Gastroesophageal sphincter (tissue), 4 donors: Measurements from ENCODE around the gene PLOD1. TPM values are rescaled to one million over a fixed set of nuclear protein-coding genes. Genes with fewer than 3 reads are reported as not detected.
A peak's percentile ranks its signal among the peaks of the same experiment; 100 is the strongest.

Experiments used
- ATAC-seq: fragments of 150-250 bp; one replicate; pipeline ENCODE4 v1.9.1; 2016; ENCODE audit warnings: mild to moderate bottlenecking, moderate library complexity
- H3K27ac ChIP-seq, 4 donors: fragments of 200-600 bp; sonication (generic) in 3 of 4; 1 replicate in 3 of 4; 2 replicates in 1 of 4; pipeline ENCODE4 v1.5.1; 2016 to 2019
- H3K27me3 ChIP-seq: fragments of 200-600 bp; sonication (generic); one replicate; pipeline ENCODE4 v1.5.1; 2019
- H3K36me3 ChIP-seq, 2 donors: fragments of 200-600 bp; sonication (generic); one replicate each; pipeline ENCODE4 v1.5.1; 2019; ENCODE audit warnings: control low read depth in 1 of 2
- H3K4me1 ChIP-seq, 3 donors: fragments of 200-600 bp; sonication (generic); 1 replicate in 2 of 3; 2 replicates in 1 of 3; pipeline ENCODE4 v1.5.1; 2016 to 2019; ENCODE audit warnings: control low read depth in 2 of 3
- H3K4me3 ChIP-seq, 2 donors: fragments of 200-600 bp; sonication (generic); one replicate each; pipeline ENCODE4 v1.5.1; 2019; ENCODE audit warnings: mild to moderate bottlenecking in 1 of 2, moderate library complexity in 1 of 2
- H3K9me3 ChIP-seq, 3 donors: fragments of 200-600 bp; sonication (generic); one replicate each; pipeline ENCODE4 v1.5.1; 2017 to 2019; ENCODE audit warnings: control low read depth in 2 of 3
- EP300 ChIP-seq: sonication (generic); formaldehyde crosslinking; IDR thresholded peaks from one replicate; pipeline ENCODE4 v1.6.1; 2017; ENCODE audit warnings: antibody characterized with exemption, mild to moderate bottlenecking
- POLR2A ChIP-seq, 2 donors: fragments of 450-650 bp; IDR thresholded peaks; one replicate each; pipeline ENCODE4 v1.6.1; 2017; ENCODE audit warnings: antibody characterized with exemption in 2 of 2, mild to moderate bottlenecking in 2 of 2, moderate library complexity in 1 of 2
- POLR2AphosphoS5 ChIP-seq: sonication (generic); formaldehyde crosslinking; IDR thresholded peaks from one replicate; pipeline ENCODE4 v1.6.1; 2017; ENCODE audit warnings: antibody characterized with exemption
- WGBS, 2 donors: methylation state at CpG; one replicate each; pipeline ENCODE4 v1.1.5; 2018; ENCODE audit warnings: low coverage in 1 of 2; 5-methylcytosine and 5-hydroxymethylcytosine counted together
- total RNA-seq, 4 donors: library from RNA; depleted of rRNA; stranded (reverse); fragments of >200 nt; gene quantifications; one replicate each; pipeline ENCODE4 v1.1.0, GENCODE V29; 2016
- TF ChIP-seq, protein P1 (sequence below), 4 experiments: fragments of 200-600 bp in 2 of 4; fragments of 450-650 bp in 2 of 4; sonication (generic) in 1 of 4; IDR thresholded peaks; one replicate each; pipeline ENCODE4 v1.5.1; 2017 to 2019; ENCODE audit warnings: antibody characterized with exemption in 4 of 4, mild to moderate bottlenecking in 2 of 4, moderate library complexity in 2 of 4

PLOD1 gene
- total RNA-seq, 4 donors from 2014 or later = 66.5 to 125 (median 70.1) TPM

- TF ChIP-seq POLR2AphosphoS5 (no peak), EP300 (no peak)
- Histone ChIP-seq H3K4me3 (peak overlapping the region; percentile 65 to 92), H3K9me3 (no peaks in the 10 kb centered on the region), H3K36me3 (peaks cover 0 to 53% of the 10 kb centered on the region in 2 donors), H3K27ac (peak overlapping the region; percentile 83 to 97 (median 96)), H3K27me3 (no peaks in the 10 kb centered on the region), H3K4me1 (peaks cover 0 to 58% (median 21%) of the 10 kb centered on the region in 3 donors)
- 48 to 49% methylated on average over 17 to 21 of the region's 29 CpGs for WGBS, 2 donors
- peak; percentile 29 for ATAC-seq
Observed at GRCh38 chr1:11979028-11979850, 44.7 kb downstream of the PLOD1 start.

GRCh38 chr1:11979851-11980675 is 45.5 kb downstream of the PLOD1 start, which contains the start of gene MFN2:
MFN2 (plus strand) TSS chr1:11980444; CDS start chr1:11989169, 8,725 bp downstream.
- TF ChIP-seq POLR2A (IDR thresholded peaks at IDR 0.05) (peak; percentile 73 to 76), POLR2AphosphoS5 (peak; percentile 80)
- TF ChIP-seq, protein P1, sequence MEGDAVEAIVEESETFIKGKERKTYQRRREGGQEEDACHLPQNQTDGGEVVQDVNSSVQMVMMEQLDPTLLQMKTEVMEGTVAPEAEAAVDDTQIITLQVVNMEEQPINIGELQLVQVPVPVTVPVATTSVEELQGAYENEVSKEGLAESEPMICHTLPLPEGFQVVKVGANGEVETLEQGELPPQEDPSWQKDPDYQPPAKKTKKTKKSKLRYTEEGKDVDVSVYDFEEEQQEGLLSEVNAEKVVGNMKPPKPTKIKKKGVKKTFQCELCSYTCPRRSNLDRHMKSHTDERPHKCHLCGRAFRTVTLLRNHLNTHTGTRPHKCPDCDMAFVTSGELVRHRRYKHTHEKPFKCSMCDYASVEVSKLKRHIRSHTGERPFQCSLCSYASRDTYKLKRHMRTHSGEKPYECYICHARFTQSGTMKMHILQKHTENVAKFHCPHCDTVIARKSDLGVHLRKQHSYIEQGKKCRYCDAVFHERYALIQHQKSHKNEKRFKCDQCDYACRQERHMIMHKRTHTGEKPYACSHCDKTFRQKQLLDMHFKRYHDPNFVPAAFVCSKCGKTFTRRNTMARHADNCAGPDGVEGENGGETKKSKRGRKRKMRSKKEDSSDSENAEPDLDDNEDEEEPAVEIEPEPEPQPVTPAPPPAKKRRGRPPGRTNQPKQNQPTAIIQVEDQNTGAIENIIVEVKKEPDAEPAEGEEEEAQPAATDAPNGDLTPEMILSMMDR (IDR thresholded peaks at IDR 0.05) = no peak
- 0% methylated on average over 4 to 5 of the region's 74 CpGs for WGBS, 2 donors
- Histone ChIP-seq H3K4me3 (peak within 1 kb of the TSS; percentile 65 to 92), H3K4me1 (peaks cover 0 to 66% (median 21%) of the 10 kb centered on the region in 3 donors), H3K27me3 (no peaks in the 10 kb centered on the region), H3K9me3 (no peaks in the 10 kb centered on the region), H3K27ac (peak within 1 kb of the TSS; percentile 83 to 97 (median 96)), H3K36me3 (peaks cover 0 to 53% of the 10 kb centered on the region in 2 donors)
- ATAC-seq = peak; percentile 94

- Histone ChIP-seq H3K4me1 (peaks cover 0 to 72% (median 21%) of the 10 kb centered on the region in 3 donors), H3K27me3 (no peaks in the 10 kb centered on the region), H3K4me3 (peak overlapping the region; percentile 65 to 92), H3K9me3 (no peaks in the 10 kb centered on the region), H3K36me3 (peaks cover 0 to 51% of the 10 kb centered on the region in 2 donors), H3K27ac (peak overlapping the region; percentile 83 to 97 (median 96))
- no peak for TF ChIP-seq EP300
- TF ChIP-seq POLR2A (IDR thresholded peaks at IDR 0.05) = no peak
- TF ChIP-seq, protein P1 (IDR thresholded peaks at IDR 0.05) = no peak
- no peak for TF ChIP-seq POLR2AphosphoS5
- WGBS, 2 donors = 0% methylated on average over 8 to 11 of the region's 12 CpGs
- no peak for ATAC-seq
Observed at GRCh38 chr1:11980676-11980972, 46.1 kb downstream of the PLOD1 start.

- ATAC-seq = no peak
- Histone ChIP-seq H3K4me1 (peaks cover 0 to 81% (median 27%) of the 10 kb centered on the region in 3 donors), H3K36me3 (peaks cover 0 to 53% of the 10 kb centered on the region in 2 donors), H3K4me3 (peak overlapping the region in 1 of 2 donors; percentile 92), H3K27ac (peak overlapping the region; percentile 83 to 97 (median 96)), H3K9me3 (no peaks in the 10 kb centered on the region), H3K27me3 (no peaks in the 10 kb centered on the region)
- 74 to 87% methylated on average over 7 of the region's 13 CpGs for WGBS, 2 donors
- TF ChIP-seq POLR2AphosphoS5 (no peak), EP300 (no peak), POLR2A (IDR thresholded peaks at IDR 0.05) (no peak)
- TF ChIP-seq, protein P1 (IDR thresholded peaks at IDR 0.05) = no peak
Observed at GRCh38 chr1:11981378-11982009, 47.0 kb downstream of the PLOD1 start.

GRCh38 chr1:11982010-11982392 is 47.5 kb downstream of the PLOD1 start:
- WGBS, 2 donors = 49 to 59% methylated on average over 3 of the region's 3 CpGs
- no peak overlapping the region for H3K4me3 ChIP-seq
- ATAC-seq = no peak
- H3K9me3 ChIP-seq = no peaks in the 10 kb centered on the region
- H3K27me3 ChIP-seq = no peaks in the 10 kb centered on the region
- peaks cover 0 to 53% of the 10 kb centered on the region in 2 donors for H3K36me3 ChIP-seq
- peaks cover 0 to 85% (median 27%) of the 10 kb centered on the region in 3 donors for H3K4me1 ChIP-seq
- peak overlapping the region in 3 of 4 donors; percentile 95 to 97 (median 96) for H3K27ac ChIP-seq
- TF ChIP-seq POLR2AphosphoS5 (no peak), EP300 (no peak)
- TF ChIP-seq, protein P1 (IDR thresholded peaks at IDR 0.05) = peak in 1 of 4 experiments; percentile 30
